Psoas muscle (tissue), 8 donors: ENCODE data around the gene HVCN1. TPM values are rescaled to one million over a fixed set of nuclear protein-coding genes. Genes with fewer than 3 reads are reported as not detected.

Experiments
- ATAC-seq, 4 donors: fragments of 200-7000 bp; cut with Tn5 transposase; one replicate each; pipeline ENCODE4 v1.9.1; 2020; ENCODE audit warnings: moderate library complexity in 3 of 4, mild to moderate bottlenecking in 2 of 4
- DNase-seq, 2 donors: peaks; one replicate each; pipeline ENCODE4 v3.0.0-alpha.2; 2020
- H3K27ac ChIP-seq: fragments of 200-600 bp; one replicate; pipeline ENCODE4 v1.8.0; 2022
- H3K27me3 ChIP-seq, 3 donors: fragments of 200-600 bp in 1 of 3; one replicate each; pipeline versions ENCODE4 v1.6.1 to v1.8.0; 2013 to 2022; ENCODE audit warnings: low read length in 2 of 3, mild to moderate bottlenecking in 2 of 3, moderate library complexity in 1 of 3; ENCODE audit not compliant: insufficient read depth in 3 of 3
- H3K36me3 ChIP-seq, 2 donors: fragments of 200-600 bp in 1 of 2; one replicate each; pipeline versions ENCODE4 v1.6.1 to v1.8.0; 2013 to 2022; ENCODE audit warnings: low read depth in 1 of 2, mild to moderate bottlenecking in 1 of 2, moderate library complexity in 1 of 2; ENCODE audit not compliant: insufficient read depth in 1 of 2
- H3K4me1 ChIP-seq: fragments of 200-600 bp; one replicate; pipeline ENCODE4 v1.8.0; 2022
- H3K4me3 ChIP-seq: fragments of 200-600 bp; one replicate; pipeline ENCODE4 v1.8.0; 2022; ENCODE audit warnings: mild to moderate bottlenecking
- H3K9me3 ChIP-seq: fragments of 200-600 bp; one replicate; pipeline ENCODE4 v1.8.0; 2022
- CTCF ChIP-seq: fragments of 200-600 bp; IDR thresholded peaks from one replicate; pipeline ENCODE4 v1.8.0; 2022; ENCODE audit warnings: antibody characterized with exemption
- WGBS, 3 donors: extraction: QIAGEN DNeasy Blood & Tissue Kit; methylation state at CpG; one replicate each; pipeline versions ENCODE4 v1.1.6 to v1.1.7; 2013; 5-methylcytosine and 5-hydroxymethylcytosine counted together
- intact Hi-C, 2 donors: fragments of 100-400 bp; cut with DNase I; formaldehyde crosslinking; loops; one replicate each; pipeline versions ENCODE4 v1.11.0 to v1.14.2; 2022
- polyA plus RNA-seq, 3 donors: library from polyadenylated mRNA; stranded (reverse); fragments of 200-250 nt; gene quantifications; one replicate each; pipeline ENCODE4 v1.2.3, GENCODE V29; 2013
- total RNA-seq, 4 donors: library from RNA; stranded (reverse); fragmentation: NEBNext Ultra II Directional in 2 of 4; extraction: Animal tissue kit (Norgen Biotek cat#: 25700) in 2 of 4; gene quantifications; one replicate each; pipeline versions ENCODE4 v1.2.1 to v1.2.4, GENCODE V29; 2021 to 2023
- donor health status: healthy with polysubstance abuse.
- donor health status: DM: no; HTN: no; CAD: no; lungs with moderate emphysema.
- donor health status: Bipolar disorder and iron deficiency.
- donor health status: healthy.
- donor health status: DM: yes; HTN: yes; CAD: no.
- donor health status: DM: no; HTN: no; CAD: no.
- donor health status: DM: no; HTN: no; CAD: no.
- donor health status: DM: yes; HTN: yes; CAD: no.

Gene HVCN1
- total and polyA plus RNA-seq, 7 donors, result 1.4 to 8.9 (median 3.1) TPM

- TF ChIP-seq CTCF, result no peak
- no peaks in the 10 kb centered on the region for H3K27me3 ChIP-seq
- intact Hi-C loops, result no loop called here
- WGBS, 3 donors, result 42 to 61% (median 43%) methylated on average over 3 of the region's 3 CpGs
- no peak for DNase-seq
- peaks cover 5 to 59% of the 10 kb centered on the region in 2 donors for H3K36me3 ChIP-seq
- ATAC-seq, result no peak
- H3K9me3 ChIP-seq, result no peaks in the 10 kb centered on the region
- no peak overlapping the region for H3K4me3 ChIP-seq
- H3K4me1 ChIP-seq, result peaks cover 35% of the 10 kb centered on the region
- H3K27ac ChIP-seq, result no peak overlapping the region
Observed at GRCh38 chr12:110732572-110732971, 43.7 kb upstream of the HVCN1 start.

GRCh38 chr12:110731479-110731878 is 42.6 kb upstream of the HVCN1 start:
- Histone ChIP-seq H3K9me3 (no peaks in the 10 kb centered on the region), H3K27ac (no peak overlapping the region), H3K27me3 (no peaks in the 10 kb centered on the region), H3K36me3 (peaks cover 5 to 68% of the 10 kb centered on the region in 2 donors), H3K4me3 (no peak overlapping the region), H3K4me1 (peaks cover 27% of the 10 kb centered on the region)
- ATAC-seq (no peak), DNase-seq (no peak)
- intact Hi-C loops, result no loop called here
- no peak for TF ChIP-seq CTCF
- 86 to 94% (median 90%) methylated on average over 2 of the region's 2 CpGs for WGBS, 3 donors

- Histone ChIP-seq H3K9me3 (no peaks in the 10 kb centered on the region), H3K27ac (no peak overlapping the region), H3K27me3 (no peaks in the 10 kb centered on the region), H3K4me1 (peaks cover 15% of the 10 kb centered on the region), H3K4me3 (no peak overlapping the region), H3K36me3 (peaks cover 9 to 84% of the 10 kb centered on the region in 2 donors)
- intact Hi-C loops, result no loop called here
- no peak for DNase-seq
- WGBS, 3 donors, result 96 to 100% (median 100%) methylated on average over 1 of the region's 1 CpG
- ATAC-seq, result no peak
- no peak for TF ChIP-seq CTCF
Observed at GRCh38 chr12:110728628-110729027, 39.7 kb upstream of the HVCN1 start.

- Histone ChIP-seq H3K36me3 (peaks cover 7 to 98% of the 10 kb centered on the region in 2 donors), H3K27ac (no peak overlapping the region), H3K27me3 (no peaks in the 10 kb centered on the region), H3K4me3 (no peak overlapping the region), H3K9me3 (no peaks in the 10 kb centered on the region), H3K4me1 (no peaks in the 10 kb centered on the region)
- intact Hi-C loops, result no loop called here
- DNase-seq (no peak), ATAC-seq (no peak)
- 87 to 91% (median 90%) methylated on average over 9 of the region's 9 CpGs for WGBS, 3 donors
- no peak for TF ChIP-seq CTCF
Observed at GRCh38 chr12:110726708-110727369, 37.9 kb upstream of the HVCN1 start.

GRCh38 chr12:110726028-110726427 is 37.1 kb upstream of the HVCN1 start:
- WGBS, 3 donors, result 96 to 99% (median 97%) methylated on average over 4 of the region's 4 CpGs

More at GRCh38 chr12:110726028-110726427, 37.1 kb upstream of the HVCN1 start:
- H3K27me3 ChIP-seq, result no peaks in the 10 kb centered on the region
- no peak overlapping the region for H3K4me3 ChIP-seq
- no peaks in the 10 kb centered on the region for H3K9me3 ChIP-seq
- no peaks in the 10 kb centered on the region for H3K4me1 ChIP-seq
- no peak overlapping the region for H3K27ac ChIP-seq
- DNase-seq (no peak), ATAC-seq (no peak)
- no peak for TF ChIP-seq CTCF
- intact Hi-C loops, result no loop called here
- peaks cover 7 to 98% of the 10 kb centered on the region in 2 donors for H3K36me3 ChIP-seq
